ENCODE results near the gene HBA1. TPM values are rescaled to one million over a fixed set of nuclear protein-coding genes. Genes with fewer than 3 reads are reported as not detected.
A peak's percentile ranks its signal among the peaks of the same experiment; 100 is the strongest.
"Not testable (repeated sequence)": the region's sequence is repeated elsewhere in the genome, so short reads cannot be mapped to it uniquely, and the experiment has no call there.

Gene HBA1
- total RNA-seq, 1 experiment from 2014 or later = not detected

DNA sequence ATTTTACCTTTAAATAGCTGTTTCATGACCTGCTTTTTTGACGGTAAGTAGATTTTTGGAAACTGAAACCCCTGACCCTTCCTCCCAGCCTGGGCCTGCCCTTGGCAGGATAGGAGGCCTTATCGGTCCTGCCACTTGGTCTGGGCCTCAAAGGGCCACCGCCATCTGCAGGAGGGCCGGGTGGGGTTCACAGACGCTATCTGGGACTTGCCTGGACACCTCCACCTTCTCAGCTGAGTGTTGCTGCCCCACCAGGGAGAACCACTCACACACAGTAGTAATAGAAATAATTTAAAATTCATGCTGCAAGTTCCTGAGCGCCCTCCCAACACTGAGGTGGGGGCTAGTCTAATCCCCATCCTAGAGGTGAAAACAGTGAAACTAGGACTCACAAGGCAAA lies 33.4 kb upstream of the HBA1 start:
- Histone ChIP-seq H3K4me1 (ENCODE audit: low read length) (peaks cover 5% of the 10 kb centered on the region; the same call in 1 of the 2 replicates), H3K9me2 (replicated peaks; ENCODE audit: insufficient read depth, low read length) (no peaks in the 10 kb centered on the region), H3K79me2 (ENCODE audit: low read length) (peaks cover 1% of the 10 kb centered on the region), H3K9ac (ENCODE audit: low read length) (no peak overlapping the region), H3K4me3 (ENCODE audit: low read length) (no peak overlapping the region), H4K20me1 (ENCODE audit: insufficient read depth, low read depth, low read length) (no peaks in the 10 kb centered on the region), H3K27me3 (ENCODE audit: low read length) (no peaks in the 10 kb centered on the region), H2AFZ (ENCODE audit: low read length) (no peak overlapping the region), H3K4me2 (ENCODE audit: low read depth, low read length, poor library complexity, severe bottlenecking) (no peak overlapping the region), H3K36me3 (ENCODE audit: insufficient read depth, low read length) (no peaks in the 10 kb centered on the region), H3K27ac (ENCODE audit: low read length) (no peak overlapping the region), H3K9me3 (ENCODE audit: low read length) (no peaks in the 10 kb centered on the region)
- DNase-seq = no peak

DNA sequence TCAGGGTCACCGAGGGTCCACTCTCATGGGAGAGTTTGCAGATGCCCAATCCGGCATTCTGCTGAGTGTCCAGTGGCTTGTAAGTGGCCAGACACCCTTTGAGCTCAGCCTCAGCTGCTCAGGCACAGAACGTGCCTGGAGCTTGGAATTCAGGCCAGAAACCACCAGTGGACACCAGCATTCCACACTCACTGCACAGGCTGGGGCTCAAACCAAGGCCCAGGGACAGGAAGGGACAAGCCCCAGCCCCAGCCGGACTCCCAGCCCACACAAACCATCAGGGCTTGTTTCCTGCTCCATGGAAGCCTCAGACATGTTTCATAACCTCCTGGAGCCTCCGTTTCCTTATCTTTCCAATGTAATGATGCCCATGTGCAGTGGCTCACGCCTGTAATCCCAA lies 33.0 kb upstream of the HBA1 start:
- Histone ChIP-seq H3K4me3 (ENCODE audit: low read length) (no peak overlapping the region), H2AFZ (ENCODE audit: low read length) (no peak overlapping the region), H3K4me2 (ENCODE audit: low read depth, low read length, poor library complexity, severe bottlenecking) (no peak overlapping the region), H3K79me2 (ENCODE audit: low read length) (no peaks in the 10 kb centered on the region), H3K4me1 (ENCODE audit: low read length) (peaks cover 5% of the 10 kb centered on the region; the same call in 1 of the 2 replicates), H4K20me1 (ENCODE audit: insufficient read depth, low read depth, low read length) (no peaks in the 10 kb centered on the region), H3K9me3 (ENCODE audit: low read length) (no peaks in the 10 kb centered on the region), H3K27me3 (ENCODE audit: low read length) (no peaks in the 10 kb centered on the region), H3K36me3 (ENCODE audit: insufficient read depth, low read length) (no peaks in the 10 kb centered on the region), H3K9me2 (replicated peaks; ENCODE audit: insufficient read depth, low read length) (no peaks in the 10 kb centered on the region), H3K9ac (ENCODE audit: low read length) (no peak overlapping the region), H3K27ac (ENCODE audit: low read length) (no peak overlapping the region)
- no peak for DNase-seq

DNA sequence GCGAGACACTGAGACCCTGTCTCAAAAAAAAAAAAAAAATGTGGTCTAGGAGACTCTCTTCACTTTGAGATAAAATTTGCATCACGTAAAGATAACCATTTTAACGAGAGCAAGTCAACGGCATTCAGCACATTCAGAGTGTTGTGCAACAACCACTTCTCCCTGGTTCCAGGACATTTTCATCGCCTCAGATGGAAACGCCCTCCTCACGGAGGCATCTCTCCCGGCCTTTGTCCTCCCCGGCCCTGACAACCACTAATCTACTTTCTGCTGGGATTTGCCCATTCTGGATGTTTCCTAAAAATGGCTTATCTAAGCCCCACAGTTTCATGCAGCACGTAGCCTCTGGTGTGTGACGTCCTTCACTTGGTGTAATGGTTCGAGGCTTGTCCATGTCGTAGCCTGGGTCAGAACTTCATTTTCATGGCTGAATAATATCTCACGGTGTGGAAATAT lies 31.7 kb upstream of the HBA1 start:
- H3K9me3 ChIP-seq (ENCODE audit: low read length) = no peaks in the 10 kb centered on the region
- no peak overlapping the region for H3K4me3 ChIP-seq (ENCODE audit: low read length)
- no peaks in the 10 kb centered on the region for H3K4me1 ChIP-seq (ENCODE audit: low read length)
- no peak overlapping the region for H3K9ac ChIP-seq (ENCODE audit: low read length)
- no peak overlapping the region for H3K4me2 ChIP-seq (ENCODE audit: low read depth, low read length, poor library complexity, severe bottlenecking)
- H2AFZ ChIP-seq (ENCODE audit: low read length) = no peak overlapping the region
- H4K20me1 ChIP-seq (ENCODE audit: insufficient read depth, low read depth, low read length) = no peaks in the 10 kb centered on the region
- no peaks in the 10 kb centered on the region for H3K9me2 ChIP-seq (replicated peaks; ENCODE audit: insufficient read depth, low read length)
- DNase-seq = no peak
- no peaks in the 10 kb centered on the region for H3K27me3 ChIP-seq (ENCODE audit: low read length)
- H3K36me3 ChIP-seq (ENCODE audit: insufficient read depth, low read length) = no peaks in the 10 kb centered on the region
- H3K27ac ChIP-seq (ENCODE audit: low read length) = no peak overlapping the region
- no peaks in the 10 kb centered on the region for H3K79me2 ChIP-seq (ENCODE audit: low read length)

DNA sequence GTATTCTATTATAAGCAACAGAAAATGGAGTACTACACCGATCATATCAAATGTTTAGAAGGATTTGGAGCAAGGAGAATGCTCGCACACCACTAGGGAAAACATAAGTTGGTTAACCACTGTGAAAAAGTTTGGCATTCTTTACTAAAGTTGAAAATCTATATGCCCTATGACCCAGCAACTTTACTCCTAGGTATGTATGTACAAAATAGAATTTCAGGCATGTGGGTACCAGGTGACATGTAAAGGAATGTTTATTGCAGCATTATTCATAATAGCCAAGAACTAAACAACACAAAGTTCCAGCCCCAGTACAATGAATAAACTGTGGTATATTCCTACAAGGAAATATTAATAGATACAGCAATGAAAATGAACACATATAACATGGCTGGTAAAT lies 29.8 kb upstream of the HBA1 start:
- Histone ChIP-seq H3K9ac (ENCODE audit: low read length) (no peak overlapping the region), H3K36me3 (ENCODE audit: insufficient read depth, low read length) (no peaks in the 10 kb centered on the region), H3K4me2 (ENCODE audit: low read depth, low read length, poor library complexity, severe bottlenecking) (no peak overlapping the region), H3K4me3 (ENCODE audit: low read length) (no peak overlapping the region), H3K9me3 (ENCODE audit: low read length) (no peaks in the 10 kb centered on the region), H3K79me2 (ENCODE audit: low read length) (no peaks in the 10 kb centered on the region), H3K9me2 (replicated peaks; ENCODE audit: insufficient read depth, low read length) (no peaks in the 10 kb centered on the region), H2AFZ (ENCODE audit: low read length) (no peak overlapping the region), H3K27me3 (ENCODE audit: low read length) (no peaks in the 10 kb centered on the region), H3K4me1 (ENCODE audit: low read length) (no peaks in the 10 kb centered on the region), H4K20me1 (ENCODE audit: insufficient read depth, low read depth, low read length) (no peaks in the 10 kb centered on the region), H3K27ac (ENCODE audit: low read length) (no peak overlapping the region)
- no peak for DNase-seq

DNA sequence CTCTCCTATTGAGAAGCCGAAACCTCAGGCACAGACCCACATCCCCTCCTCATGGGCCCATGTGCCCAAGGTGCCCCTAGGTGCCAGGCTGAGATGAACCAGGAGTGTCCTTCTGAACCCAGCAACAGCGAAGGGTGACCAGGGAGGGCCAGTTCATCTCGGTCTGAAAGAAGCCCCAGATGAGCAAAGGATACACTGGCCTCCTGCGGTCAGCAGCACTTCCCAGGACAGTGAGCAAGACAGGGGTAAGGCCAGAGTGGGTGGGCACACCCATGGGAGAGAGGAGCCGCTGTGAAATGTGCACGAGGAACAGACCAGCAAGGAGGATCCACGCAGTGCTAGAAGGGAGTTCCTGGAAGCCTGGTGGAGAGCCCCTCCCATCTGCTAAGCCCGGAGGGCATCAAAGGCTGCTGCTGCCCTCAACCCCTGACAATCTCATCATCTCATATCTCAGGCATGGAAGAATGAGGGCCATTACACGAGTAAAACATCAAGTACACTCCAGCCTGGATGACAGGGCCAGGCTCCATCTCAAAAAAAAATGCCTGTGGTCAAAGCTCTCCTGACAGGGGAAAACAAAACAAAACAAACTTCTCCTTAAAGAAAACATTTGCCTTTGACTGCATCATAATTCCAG lies 27.3 kb upstream of the HBA1 start:
- Histone ChIP-seq H3K9me3 (ENCODE audit: low read length) (no peaks in the 10 kb centered on the region), H4K20me1 (ENCODE audit: insufficient read depth, low read depth, low read length) (no peaks in the 10 kb centered on the region), H3K9ac (ENCODE audit: low read length) (no peak overlapping the region), H3K79me2 (ENCODE audit: low read length) (no peaks in the 10 kb centered on the region), H3K27me3 (ENCODE audit: low read length) (no peaks in the 10 kb centered on the region), H3K27ac (ENCODE audit: low read length) (no peak overlapping the region), H3K36me3 (ENCODE audit: insufficient read depth, low read length) (no peaks in the 10 kb centered on the region), H3K9me2 (replicated peaks; ENCODE audit: insufficient read depth, low read length) (no peaks in the 10 kb centered on the region), H3K4me3 (ENCODE audit: low read length) (no peak overlapping the region), H2AFZ (ENCODE audit: low read length) (no peak overlapping the region), H3K4me2 (ENCODE audit: low read depth, low read length, poor library complexity, severe bottlenecking) (no peak overlapping the region), H3K4me1 (ENCODE audit: low read length) (no peaks in the 10 kb centered on the region)
- no peak for DNase-seq

DNA sequence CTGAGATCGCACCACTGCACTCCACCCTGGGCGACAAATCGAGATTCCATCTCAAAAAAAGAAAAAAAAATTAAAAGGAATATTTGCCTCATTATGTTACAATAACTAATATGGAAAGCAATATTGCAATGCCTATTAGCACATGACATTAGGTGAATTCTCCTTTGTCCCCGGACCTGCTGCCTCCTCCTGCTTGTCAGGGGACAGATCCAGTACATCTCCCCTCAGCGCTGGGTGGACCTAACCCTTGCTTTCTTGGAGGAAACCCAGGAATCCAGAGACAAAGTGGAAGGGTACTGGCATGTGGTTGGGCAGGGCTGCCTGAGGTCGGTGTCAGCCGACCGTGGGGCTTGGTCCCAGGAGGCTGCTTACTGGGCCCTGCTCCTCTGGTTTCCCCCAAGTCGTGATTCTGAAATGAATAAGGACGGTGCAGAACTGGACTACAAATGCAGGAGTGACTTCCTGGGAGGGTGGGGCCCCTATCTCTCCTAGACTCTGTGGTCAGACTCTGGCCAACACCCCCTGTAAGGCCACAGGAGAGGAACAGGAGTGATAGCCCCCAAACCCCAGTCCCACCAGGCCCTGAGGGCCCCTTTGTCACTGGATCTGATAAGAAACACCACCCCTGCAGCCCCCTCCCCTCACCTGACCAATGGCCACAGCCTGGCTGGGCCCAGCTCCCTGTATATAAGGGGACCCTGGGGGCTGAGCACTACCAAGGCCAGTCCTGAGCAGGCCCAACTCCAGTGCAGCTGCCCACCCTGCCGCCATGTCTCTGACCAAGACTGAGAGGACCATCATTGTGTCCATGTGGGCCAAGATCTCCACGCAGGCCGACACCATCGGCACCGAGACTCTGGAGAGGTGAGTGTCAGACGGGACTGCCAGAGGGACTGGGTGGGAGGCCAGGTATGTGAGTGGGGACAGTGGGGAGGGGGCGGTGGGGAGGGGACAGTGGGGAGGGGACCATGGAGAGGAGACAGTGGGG lies 24.0 kb upstream of the HBA1 start, which contains the start of gene HBZ:
TSS of gene HBZ (plus strand) at position 504 of the 988 bp plus-strand sequence. CDS start at position 770, 266 bp downstream.
- no peaks in the 10 kb centered on the region for H3K36me3 ChIP-seq (ENCODE audit: insufficient read depth, low read length)

DNA sequence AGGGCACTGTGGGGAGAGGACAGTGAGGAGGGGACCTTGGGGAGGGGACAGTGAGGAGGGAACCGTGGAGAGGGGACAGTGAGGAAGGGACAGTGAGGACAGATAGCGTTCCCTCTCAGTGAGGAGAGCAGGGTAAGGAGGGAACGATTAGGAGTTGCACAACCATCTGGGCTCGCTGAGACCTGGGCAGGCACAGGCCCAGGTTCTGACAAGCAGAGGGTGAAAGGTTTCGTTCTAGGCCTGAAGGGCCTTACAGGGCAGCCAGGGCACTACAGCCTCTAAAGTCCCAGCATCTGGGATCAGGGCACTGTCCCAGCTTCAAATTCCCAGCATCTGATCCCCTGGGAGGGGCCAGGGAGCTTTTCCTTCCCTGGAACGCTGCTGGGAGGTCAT lies 23.4 kb upstream of the HBA1 start:
- H3K9me2 ChIP-seq (replicated peaks; ENCODE audit: insufficient read depth, low read length); H3K9ac ChIP-seq (ENCODE audit: low read length); H2AFZ ChIP-seq (ENCODE audit: low read length); H3K27me3 ChIP-seq (ENCODE audit: low read length); H4K20me1 ChIP-seq (ENCODE audit: insufficient read depth, low read depth, low read length); H3K4me1 ChIP-seq (ENCODE audit: low read length); DNase-seq; H3K4me3 ChIP-seq (ENCODE audit: low read length); H3K4me2 ChIP-seq (ENCODE audit: low read depth, low read length, poor library complexity, severe bottlenecking); H3K27ac ChIP-seq (ENCODE audit: low read length); H3K79me2 ChIP-seq (ENCODE audit: low read length); H3K36me3 ChIP-seq (ENCODE audit: insufficient read depth, low read length); H3K9me3 ChIP-seq (ENCODE audit: low read length): not testable (repeated sequence)

More for the DNA sequence above, 24.0 kb upstream of the HBA1 start, which contains the start of gene HBZ:
- Histone ChIP-seq H2AFZ (ENCODE audit: low read length) (no peak within 1 kb of the TSS), H3K9me2 (replicated peaks; ENCODE audit: insufficient read depth, low read length) (no peaks in the 10 kb centered on the region), H3K4me1 (ENCODE audit: low read length) (peaks cover 6% of the 10 kb centered on the region), H3K27me3 (ENCODE audit: low read length) (no peaks in the 10 kb centered on the region), H3K4me3 (ENCODE audit: low read length) (no peak within 1 kb of the TSS), H4K20me1 (ENCODE audit: insufficient read depth, low read depth, low read length) (no peaks in the 10 kb centered on the region), H3K9ac (ENCODE audit: low read length) (no peak within 1 kb of the TSS), H3K4me2 (ENCODE audit: low read depth, low read length, poor library complexity, severe bottlenecking) (no peak within 1 kb of the TSS), H3K27ac (ENCODE audit: low read length) (no peak within 1 kb of the TSS), H3K79me2 (ENCODE audit: low read length) (no peaks in the 10 kb centered on the region), H3K9me3 (ENCODE audit: low read length) (no peaks in the 10 kb centered on the region)
- DNase-seq = peak; percentile 23

DNA sequence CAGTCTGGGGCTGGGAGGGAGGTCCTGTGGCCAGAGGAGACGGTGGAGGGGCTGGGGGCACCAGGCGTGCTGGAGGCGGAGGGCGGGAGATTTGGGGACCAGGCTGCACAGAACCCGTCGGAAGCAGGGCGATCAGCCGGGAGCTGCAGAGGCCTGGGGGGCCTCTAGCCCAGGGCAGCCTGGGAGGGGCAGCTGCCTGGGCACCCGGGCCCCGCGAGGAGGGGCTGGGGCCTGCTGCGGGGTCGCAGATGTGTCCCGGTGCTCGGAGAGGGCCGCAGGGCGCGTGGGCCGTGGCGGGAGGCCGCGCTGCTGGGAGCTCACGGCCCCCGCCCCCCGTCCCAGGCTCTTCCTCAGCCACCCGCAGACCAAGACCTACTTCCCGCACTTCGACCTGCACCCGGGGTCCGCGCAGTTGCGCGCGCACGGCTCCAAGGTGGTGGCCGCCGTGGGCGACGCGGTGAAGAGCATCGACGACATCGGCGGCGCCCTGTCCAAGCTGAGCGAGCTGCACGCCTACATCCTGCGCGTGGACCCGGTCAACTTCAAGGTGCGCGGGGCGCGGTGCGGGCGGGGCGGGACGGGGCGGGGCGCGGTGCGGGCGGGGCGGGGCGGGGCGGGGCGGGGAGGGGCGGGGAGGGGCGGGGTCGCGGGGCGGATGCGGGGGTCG lies 22.8 kb upstream of the HBA1 start:
- not testable (repeated sequence) for H3K9ac ChIP-seq (ENCODE audit: low read length); H3K79me2 ChIP-seq (ENCODE audit: low read length); H3K9me2 ChIP-seq (replicated peaks; ENCODE audit: insufficient read depth, low read length); H3K4me3 ChIP-seq (ENCODE audit: low read length); H3K27me3 ChIP-seq (ENCODE audit: low read length); H2AFZ ChIP-seq (ENCODE audit: low read length); H3K36me3 ChIP-seq (ENCODE audit: insufficient read depth, low read length); DNase-seq; H3K27ac ChIP-seq (ENCODE audit: low read length); H3K9me3 ChIP-seq (ENCODE audit: low read length); H3K4me2 ChIP-seq (ENCODE audit: low read depth, low read length, poor library complexity, severe bottlenecking); H4K20me1 ChIP-seq (ENCODE audit: insufficient read depth, low read depth, low read length)
- peaks cover 13% of the 10 kb centered on the region for H3K4me1 ChIP-seq (ENCODE audit: low read length)
